DMS79 treated with DMSO at 0.1 percent for 48 hours (cell line): ENCODE data around the gene LSM6.

Source experiments
- DNase-seq: peaks from one replicate; lab custom pipeline; 2025; lab: John Stamatoyannopoulos, UW

LSM6 gene

DNA sequence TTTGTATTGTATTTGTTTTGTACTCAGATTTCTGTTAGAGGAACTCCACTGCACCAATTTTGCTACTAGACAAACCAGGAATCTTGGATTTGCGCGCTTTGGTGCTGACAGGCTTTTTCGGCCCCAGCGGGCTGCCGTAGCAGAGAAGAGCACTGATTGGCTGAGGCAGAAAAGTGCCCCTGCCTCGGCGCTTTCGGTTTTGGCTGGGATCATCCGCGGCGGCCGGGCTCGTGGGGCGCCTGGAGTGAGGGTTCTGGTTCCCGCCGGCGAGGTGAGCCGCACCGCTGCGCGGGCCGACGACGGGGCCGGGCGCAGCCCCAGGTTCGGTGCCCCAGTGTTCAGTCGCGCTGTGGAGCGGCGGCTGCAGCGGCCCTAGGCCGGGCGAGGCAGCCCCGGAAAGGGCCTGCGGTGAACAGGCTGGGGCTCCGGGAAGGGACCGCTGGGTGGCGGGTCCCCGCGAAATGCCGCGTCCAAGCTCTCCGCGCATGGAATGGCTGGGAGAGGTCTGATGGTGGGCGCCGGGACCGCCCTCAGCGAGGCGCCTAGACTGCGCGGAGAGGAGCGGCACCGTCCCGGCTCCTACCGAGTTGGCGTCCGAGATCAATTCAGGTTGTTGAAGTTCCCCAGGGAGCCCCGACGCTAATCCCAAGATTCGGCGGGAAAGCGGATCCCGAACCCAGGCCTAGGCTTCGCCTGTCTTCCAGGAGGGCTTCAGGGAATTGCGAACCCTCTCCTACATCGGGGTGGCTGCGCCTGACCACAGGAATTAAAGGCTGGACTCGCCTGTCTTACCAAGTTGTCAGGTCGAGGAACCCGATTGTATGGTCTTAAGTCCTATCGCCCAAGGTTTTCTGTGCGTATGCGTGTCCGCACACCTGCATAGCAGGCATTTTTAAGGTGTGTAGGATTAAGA is at the start of gene LSM6:
Gene LSM6, plus strand, starts transcription at position 178 of the 913 bp plus-strand sequence. CDS start 7,204 bp downstream, outside the sequence.
- peak; percentile 42 for DNase-seq

DNA sequence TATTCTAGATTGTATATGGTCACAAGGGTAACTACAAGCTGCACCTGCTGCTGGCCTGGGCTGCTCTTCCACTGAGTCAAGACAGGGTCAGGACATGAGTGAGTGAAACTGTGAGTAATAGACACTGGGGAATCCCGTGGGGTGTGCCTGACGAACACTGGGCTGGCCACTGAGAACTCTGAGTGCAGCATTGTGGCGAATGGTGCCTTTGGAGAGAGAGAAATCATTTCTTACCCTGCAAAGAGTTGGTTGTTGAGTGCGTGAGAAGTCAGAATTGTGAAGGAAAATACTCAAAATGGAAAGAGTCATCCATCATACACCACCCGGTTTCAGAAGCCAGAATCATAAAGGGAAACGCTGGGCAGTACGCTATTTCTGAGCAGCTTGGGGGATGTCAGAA is 43.1 kb upstream of the LSM6 start:
- no peak for DNase-seq

DNA sequence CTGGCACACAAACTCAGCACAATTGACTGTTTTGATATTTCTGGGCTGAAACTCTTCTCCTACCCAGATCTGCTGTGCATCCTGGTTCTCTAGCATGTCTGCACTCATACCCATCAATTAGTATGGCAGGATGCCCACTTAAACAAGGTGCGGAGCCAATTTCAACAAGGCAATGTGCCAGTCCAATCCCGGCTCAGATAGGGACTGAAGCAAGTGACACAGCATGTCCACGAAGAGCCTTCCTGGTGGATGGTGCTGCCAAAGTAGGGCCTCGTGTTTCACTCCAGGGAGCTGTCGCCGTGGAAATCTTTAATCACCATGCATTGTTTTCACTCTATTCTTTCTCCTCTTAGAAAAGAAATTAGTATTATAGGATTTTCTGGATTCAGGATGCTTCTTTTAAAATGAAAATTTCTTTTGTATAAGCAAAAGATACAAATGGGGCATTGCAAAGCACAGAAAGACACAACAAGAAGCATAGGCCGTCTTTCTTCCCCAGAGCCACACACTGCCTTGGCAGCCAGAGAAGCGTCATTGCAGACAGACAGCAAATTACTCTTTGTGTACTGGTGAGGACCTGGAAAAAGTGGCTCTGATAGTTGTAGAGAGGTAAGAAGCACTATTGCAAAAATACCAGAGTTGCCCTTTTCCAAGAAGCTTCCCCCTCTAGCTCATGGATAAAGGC is 40.6 kb upstream of the LSM6 start:
- DNase-seq: peak; percentile 33

DNA sequence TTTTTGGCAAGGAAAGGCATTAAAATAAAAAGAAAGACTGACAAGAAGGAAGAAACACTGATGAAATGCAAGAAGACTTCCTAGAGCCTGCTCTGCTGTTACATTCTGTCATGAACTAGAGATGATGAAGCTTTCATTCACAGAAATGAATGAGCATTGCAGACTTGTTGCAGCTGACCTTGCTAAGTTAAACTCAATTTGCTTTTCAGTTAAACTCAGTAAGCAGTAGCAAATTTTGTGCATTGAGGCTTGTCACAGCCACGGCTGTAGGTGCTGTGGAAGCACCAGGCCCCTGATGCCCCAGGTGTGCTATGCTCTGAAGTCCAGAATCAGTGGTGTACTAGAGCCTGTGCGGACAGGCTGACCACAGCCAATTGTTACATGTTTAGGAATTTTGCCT is 39.6 kb upstream of the LSM6 start:
- no peak for DNase-seq

DNA sequence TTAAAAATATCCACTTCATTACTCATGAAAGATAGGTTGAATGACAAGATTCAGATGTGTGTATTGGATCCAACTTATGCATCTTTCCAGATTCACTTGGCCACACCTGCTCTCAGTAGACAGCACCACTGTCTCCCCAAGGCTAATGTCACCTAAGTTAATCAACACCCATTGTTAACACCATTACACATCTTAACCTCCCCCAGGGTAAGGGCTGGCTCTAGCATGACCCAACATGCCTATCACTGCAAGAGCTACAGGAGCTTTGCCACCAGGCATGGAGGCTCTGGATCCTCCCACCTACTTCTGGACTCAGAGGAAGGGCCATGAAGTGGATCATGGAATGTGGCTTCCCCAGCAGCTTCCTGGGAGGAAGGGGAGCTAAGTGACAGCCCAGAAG is 32.8 kb upstream of the LSM6 start:
- DNase-seq: no peak

DNA sequence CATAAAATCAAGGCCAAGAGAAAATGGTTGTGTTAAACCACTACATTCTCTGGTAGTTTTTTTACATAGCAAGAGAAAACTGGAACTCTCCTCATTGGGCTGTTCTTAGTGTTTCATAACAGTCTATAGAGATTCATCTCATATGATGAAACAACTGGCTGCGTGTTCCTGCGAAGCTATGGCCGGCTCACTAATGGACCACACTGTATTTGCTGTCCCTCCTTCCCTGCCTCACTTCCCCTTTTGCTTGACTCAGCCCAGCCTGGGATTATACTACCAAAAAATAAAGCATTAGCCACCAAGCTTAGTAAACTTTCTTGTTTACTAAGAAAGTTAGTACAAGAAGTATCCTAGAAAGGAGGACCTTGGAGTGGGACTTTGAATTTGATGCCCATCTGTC is 31.6 kb upstream of the LSM6 start:
- DNase-seq: no peak

DNA sequence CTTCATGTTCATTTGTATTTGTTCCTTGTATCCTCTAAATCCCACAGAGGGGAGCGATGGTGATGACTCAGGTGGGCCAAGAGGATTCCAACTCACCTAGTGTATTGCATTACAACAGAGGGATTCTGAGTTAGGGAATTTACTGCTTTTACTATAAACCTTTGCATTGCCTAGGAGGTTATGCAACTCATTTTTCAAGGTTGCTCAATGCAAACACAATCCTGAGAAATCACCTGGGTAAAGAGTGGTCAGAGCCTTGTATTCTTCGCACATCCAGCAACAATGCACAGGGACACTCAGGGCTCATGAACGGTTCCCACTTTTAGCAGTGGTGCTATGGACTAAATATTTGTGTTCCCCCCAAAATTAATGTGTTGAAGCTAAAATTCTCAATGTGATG is 28.6 kb upstream of the LSM6 start:
- DNase-seq: no peak

DNA sequence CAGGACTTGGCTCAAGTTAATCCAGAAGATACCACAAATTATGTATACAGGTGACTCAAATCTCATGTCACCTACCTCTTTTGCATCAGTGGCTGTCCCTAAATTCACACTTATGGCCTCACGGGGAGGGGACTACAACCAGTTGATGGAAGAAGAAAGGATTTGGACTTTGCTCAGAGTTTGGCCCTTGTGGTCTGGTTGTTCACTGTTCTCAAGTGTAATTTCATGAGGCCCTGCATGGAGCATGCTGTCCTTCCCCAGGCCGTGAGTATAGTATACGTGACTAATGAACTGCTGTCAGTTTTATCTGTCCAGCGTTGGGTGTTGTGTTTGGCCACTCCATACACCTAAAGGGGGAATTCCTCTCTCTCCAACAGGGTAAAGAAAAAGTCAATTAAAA is 27.5 kb upstream of the LSM6 start:
- DNase-seq: no peak

DNA sequence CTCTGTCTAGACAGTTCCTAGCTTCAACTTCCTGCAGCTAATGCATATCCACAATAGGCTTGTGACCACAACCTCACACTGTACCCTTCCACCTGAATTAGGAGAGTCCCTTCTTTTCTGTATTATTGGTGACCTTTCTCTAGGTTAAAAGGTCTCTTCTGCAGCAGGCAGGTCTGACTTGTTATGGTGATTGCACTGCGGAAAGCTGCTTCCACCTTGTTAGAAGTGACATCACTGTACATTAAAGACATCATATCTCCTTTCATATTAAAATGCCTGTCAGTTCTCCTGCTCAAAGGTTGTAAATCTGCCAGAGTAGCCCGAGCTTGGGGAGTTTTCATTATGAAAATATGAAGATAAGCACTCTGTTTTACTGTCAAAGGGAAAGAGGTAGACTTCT is 21.5 kb upstream of the LSM6 start:
- no peak for DNase-seq

DNA sequence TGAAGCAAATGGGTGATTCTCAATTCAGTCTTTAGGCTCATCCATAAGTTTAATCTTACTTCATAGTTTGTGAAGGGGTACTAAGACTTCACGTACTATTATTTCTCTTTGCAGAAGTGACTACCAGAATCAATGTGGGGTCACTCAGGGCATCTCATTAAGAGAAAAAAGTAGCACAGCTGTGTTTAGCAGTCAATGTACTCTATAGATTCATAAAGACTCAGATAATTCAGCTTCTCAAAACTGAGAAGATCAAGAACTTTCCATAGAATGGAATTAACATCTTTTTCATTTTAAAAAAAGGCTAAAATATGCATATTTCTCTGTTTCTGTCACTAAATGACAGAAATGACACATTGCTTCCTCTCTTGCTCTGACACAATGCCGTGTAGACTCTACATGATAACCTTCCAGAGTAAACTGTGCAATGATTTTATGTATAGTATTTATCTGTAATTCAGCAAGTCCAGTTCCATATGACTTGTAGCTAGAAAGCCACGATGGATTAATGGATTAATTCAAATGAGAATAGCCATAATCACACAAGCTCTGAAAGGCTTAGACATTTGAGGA is 20.3 kb upstream of the LSM6 start:
- no peak for DNase-seq

DNA sequence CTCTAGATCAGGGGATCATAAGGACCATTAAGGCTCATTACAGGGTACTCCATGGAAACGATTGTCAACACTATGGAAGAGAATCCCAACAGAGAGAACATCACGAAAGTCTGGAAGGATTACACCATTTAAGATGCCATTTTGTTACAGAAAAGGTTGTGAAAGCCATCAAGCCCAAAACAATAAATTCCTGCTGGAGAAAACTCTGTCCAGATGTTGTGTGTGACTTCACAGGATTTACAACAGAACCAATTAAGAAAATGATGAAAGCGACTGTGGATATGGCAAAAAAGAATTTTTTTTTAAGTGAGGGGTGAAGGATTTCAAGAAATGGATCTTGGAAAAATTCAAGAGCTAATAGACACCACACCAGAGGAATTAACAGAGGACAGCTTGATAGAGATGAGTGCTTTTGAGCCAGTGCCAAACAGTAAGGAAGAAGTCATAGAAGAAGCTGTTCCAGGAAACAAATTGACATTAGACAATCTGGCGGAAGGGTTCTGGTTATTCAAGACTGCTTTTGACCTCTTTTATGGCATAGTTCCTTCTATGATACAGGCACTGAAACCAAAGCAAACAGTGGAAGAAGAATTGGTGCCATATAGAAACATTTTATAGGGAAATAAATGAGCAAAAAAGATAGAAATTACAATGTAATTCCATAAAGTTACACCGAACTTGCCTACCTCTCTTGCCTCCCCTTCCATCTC is 17.3 kb upstream of the LSM6 start:
- DNase-seq: no peak

DNA sequence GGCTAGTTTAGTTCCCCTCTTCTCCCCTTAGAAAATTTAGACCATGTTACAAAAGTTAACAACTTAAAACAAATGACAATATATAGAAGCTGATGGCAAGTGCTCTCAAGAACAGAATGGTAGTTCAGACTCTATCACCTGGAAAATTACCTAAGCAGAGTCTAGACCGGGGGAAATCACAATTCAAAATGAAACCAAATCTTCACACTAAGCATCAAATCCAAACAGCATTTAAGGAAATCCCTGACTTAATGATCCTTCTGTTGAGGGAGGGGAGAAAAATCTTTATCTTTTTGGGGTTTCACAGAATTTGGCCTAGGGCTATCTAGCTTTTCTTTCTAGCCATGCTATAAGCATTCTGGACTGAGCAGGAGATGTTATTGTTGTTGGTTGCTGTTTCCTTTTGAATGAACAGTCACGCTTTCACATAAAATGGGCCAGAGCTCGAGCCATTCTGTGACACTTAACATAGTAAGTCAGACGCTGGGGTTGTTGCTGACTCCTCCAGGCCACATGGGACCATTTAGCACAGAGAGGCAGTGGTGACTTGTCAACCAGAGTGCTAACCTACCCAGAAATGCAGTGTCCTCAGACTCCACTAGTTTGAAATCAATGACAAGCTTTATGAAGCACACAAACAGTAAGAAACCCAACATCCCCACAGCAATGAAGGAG is 16.0 kb upstream of the LSM6 start:
- DNase-seq: no peak

DNA sequence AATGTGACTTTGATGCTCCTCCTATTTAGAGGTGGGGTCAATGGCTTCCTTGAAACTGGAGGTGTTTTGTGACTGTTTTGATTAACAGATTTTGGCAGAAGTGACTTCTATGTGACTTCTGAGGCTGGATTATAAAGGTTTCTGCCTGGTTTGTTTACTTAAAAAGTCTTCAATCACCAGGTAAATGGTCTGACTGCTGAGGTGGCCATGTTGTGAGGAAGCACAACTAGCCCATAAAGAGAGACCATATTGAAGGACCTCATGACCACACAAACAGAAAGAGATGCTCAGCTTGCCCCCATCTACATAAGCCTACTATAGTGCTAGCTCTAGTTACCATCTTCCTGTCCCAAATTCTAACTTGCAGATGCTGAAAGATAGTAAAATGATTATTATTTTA is 14.3 kb upstream of the LSM6 start:
- no peak for DNase-seq

DNA sequence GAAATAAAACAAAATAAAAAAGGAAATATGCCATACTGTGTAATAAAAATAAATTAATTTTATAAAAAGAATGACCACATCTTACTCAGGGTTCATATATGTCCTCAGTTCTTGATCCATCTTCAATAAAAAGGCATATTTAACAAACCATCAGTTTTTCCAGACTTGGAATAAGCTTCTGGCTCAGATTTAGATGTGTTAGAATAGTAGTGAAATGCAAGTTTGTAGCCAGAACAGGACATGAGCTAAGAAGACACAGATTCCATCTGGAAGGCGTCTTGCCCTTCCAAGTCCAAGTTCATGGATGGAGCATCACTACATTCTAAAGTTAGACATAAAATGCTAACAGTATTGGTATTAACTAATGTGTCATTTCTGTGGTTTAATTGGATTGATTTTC is 10.3 kb upstream of the LSM6 start:
- DNase-seq: no peak

DNA sequence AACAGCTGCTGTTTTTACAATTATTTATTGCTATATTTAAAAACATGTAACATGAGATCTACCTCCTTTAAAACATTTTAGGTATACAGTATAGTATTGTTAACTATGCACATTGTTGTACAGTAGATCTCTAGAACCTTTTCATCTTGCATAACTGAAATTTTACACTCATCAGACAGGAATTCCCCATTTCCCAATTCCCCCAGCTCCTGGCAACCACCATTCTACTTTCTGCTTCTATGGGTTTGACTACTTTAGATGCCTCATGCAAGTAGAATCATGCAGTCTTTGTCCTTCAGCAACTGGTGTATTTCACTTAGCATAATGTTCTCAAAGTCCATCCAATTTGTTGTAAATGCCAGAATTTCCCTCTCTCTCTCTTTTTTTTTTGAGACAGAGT is 9.7 kb upstream of the LSM6 start:
- no peak for DNase-seq

DNA sequence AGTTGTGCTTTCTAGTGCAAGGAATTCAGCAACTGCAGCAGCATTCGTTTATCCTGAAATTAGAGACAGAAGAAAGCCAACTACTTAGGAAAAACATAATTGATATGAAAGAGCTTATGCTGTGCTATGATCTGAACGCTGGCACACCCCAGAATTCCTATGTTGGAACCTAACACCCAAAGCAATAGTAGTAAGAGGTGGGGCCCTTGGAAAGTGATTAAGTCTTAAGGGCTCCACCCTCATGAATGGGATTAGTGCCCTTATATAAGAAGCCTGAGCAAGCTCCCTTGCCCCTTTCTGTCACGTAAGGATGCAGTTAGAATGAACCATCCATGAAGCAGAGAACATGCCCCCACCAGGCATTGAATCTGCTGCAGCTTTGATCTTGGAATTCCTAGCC is 5.4 kb upstream of the LSM6 start:
- no peak for DNase-seq

DNA sequence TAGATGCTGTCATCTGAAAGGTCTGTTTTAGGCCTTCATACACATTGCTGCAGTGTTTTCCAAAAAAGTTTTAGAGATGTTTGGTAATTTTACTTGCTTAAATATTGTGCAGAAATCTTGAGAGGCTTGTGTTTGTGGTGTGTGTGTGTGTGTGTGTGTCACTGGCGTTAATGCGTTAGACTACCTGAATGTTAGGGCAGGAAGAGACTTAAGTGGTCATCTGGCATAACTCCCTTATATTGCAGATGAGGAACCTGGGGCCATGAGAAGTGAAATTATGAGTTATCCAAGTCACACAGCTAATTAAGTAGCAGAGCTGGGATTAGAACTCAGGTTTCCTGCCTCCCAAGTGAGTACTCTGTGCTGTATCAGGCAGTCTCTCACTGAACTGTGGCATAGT is 1.4 kb downstream of the LSM6 start:
- no peak for DNase-seq

DNA sequence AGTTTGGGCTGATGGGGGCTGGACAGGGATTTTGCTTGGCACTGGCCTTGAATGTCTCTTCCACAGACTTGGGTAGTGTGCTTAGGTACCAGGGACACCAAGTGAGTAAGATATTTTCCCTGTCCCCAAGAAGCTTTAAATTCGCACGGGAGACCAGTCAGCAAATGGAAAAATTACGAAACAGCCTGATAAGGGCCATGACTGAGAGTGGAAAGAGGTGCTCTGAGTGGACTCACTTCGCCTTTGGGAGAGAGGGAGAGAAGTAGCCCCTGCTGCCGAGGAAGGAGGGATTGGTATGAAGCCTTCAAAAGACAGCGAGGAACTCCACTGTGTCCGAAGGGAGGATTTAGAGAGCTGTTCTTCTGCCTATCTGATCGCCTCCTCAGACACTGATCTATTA is 2.6 kb downstream of the LSM6 start:
- DNase-seq: no peak

DNA sequence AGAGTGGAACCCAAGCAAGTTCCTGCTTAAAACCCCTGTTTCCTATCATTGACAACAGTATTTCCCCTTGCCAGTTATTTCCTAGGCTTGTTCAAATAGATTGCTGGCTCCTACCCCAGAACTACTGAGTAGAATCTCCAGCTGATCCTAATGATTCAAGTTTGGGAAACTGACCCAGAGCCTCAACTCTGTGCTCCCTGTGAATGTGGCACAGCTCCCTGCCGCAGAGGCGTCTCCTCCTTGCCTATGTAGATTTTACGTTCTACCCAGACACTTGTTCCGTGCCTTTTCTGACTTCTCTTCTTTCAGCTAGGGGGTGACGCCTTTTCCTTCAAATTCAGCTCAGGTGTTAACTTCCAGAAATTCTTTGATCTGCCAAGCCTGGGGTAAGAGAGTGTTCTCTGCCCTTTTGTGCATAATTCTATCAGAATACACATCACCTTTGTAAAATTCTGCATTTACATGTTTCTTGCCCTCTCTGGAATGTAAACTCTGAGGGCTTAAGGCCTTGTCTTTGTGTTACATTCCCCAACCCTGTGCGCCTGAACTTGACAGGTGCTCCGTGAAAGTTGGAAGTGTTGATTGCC is 4.4 kb downstream of the LSM6 start:
- DNase-seq: no peak

DNA sequence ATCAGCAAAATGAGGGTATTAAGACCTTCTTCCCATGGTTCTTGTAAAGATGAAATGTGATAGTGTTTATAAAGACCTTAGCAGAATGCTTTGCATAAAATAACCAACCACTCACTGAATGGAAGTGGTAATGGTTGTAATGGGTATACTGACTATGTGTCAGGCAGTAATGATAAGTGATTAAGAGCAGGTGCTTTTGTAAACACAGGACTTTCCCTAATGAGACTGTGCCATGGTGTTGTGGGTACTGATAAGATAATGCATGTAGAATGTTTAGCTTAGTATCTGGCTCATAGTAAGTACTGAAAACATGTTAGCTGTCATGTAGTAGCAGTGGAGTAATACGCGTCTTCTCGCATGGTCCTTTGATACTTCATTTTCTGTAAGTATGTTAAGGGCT is 6.9 kb downstream of the LSM6 start:
- DNase-seq: no peak

DNA sequence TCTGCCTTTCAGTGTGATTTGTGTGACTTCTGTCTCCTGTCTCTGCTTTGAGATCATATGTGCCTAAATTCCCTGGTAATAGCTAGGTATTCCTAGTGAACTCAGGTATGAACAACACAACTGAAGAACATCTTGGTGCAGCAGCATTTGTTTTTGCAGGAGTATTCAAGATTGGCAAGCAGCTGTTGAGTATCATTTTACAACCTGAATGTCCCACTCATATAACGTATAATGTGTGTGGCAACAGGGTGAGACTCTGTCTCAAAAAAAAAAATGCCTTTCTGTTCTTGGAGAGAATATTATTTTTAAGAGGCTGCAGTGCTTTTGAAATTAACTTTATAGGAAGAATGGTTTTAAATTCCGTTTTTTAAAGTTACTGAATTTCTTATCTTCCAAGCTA is 7.7 kb downstream of the LSM6 start:
- DNase-seq: no peak

DNA sequence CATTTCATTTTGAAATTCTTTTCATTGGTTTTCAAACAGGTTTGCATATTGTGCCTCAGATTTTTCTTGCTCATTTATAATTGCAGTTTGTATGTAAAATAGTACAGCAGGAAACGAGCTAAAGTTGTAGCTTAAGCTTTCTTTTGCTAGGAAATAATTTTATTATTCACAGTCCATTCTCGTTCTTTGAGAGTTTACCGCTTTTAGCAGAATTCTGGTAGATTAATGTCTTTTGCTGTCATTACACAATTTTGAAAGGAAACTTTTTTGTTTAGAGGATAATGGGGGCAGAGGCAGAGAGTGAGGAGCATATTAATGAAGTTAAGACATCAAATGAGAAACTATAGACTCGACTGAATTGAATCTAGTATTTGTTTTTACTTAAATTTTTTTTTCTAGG is 10.5 kb downstream of the LSM6 start:
- no peak for DNase-seq
